Astrocyte (in vitro differentiated cells and primary cell): ENCODE data around the gene C12orf76.
"Not testable (repeated sequence)": the region's sequence is repeated elsewhere in the genome, so short reads cannot be mapped to it uniquely, and the experiment has no call there.

Source experiments
- CTCF ChIP-seq: IDR thresholded peaks from 2 replicates; pipeline ENCODE4 v1.5.1; 2011; ENCODE audit warnings: low read depth, mild to moderate bottlenecking, inconsistent platforms, low read length, moderate library complexity; ENCODE audit not compliant: insufficient read depth
- EZH2 ChIP-seq: IDR thresholded peaks from 2 replicates; pipeline ENCODE4 v1.6.1; 2012; ENCODE audit warnings: mild to moderate bottlenecking, low read length, inconsistent platforms; ENCODE audit not compliant: insufficient read depth

GRCh38 chr12:110055375-110056352, 7.3 kb upstream of the C12orf76 start:
- TF ChIP-seq CTCF, EZH2: not testable (repeated sequence)
